ENCODE data around the gene CRLF3.
A peak's percentile ranks its signal among the peaks of the same experiment; 100 is the strongest.

The CRLF3 gene

GRCh38 chr17:30831257-30831656 lies 6.8 kb upstream of the CRLF3 start:
- Histone ChIP-seq H3K4me2 (ENCODE audit: insufficient read depth, low read length, poor library complexity, severe bottlenecking) (peak overlapping the region; percentile 46), H3K23ac (ENCODE audit: low read depth, low read length, poor library complexity) (no peak overlapping the region), H3K14ac (ENCODE audit: low read length) (no peak overlapping the region), H4K91ac (ENCODE audit: low read depth, low read length, poor library complexity) (no peak overlapping the region), H2BK120ac (ENCODE audit: low read depth, low read length) (no peak overlapping the region), H2BK12ac (ENCODE audit: low read length) (no peak overlapping the region), H4K8ac (ENCODE audit: low read depth, low read length) (no peak overlapping the region), H3K4me1 (ENCODE audit: control insufficient read depth in 2 of 2, insufficient read depth in 1 of 2, low read depth in 1 of 2, low read length in 2 of 2) (peaks cover 5 to 11% of the 10 kb centered on the region in 2 donors), H3K27me3 (ENCODE audit: control insufficient read depth in 3 of 3, insufficient read depth in 3 of 3, low read depth in 1 of 3, low read length in 3 of 3) (no peaks in the 10 kb centered on the region), H3K79me1 (ENCODE audit: low read depth, low read length) (peaks cover 6% of the 10 kb centered on the region), H2AFZ (ENCODE audit: low read length) (peak overlapping the region; percentile 93), H3K9ac (ENCODE audit: low read depth, low read length, poor library complexity) (no peak overlapping the region), H3K4ac (ENCODE audit: low read length) (no peak overlapping the region), H3K9me3 (replicated peaks in 1 of 2; ENCODE audit: control insufficient read depth in 2 of 2, insufficient read depth in 1 of 2, low read depth in 1 of 2, low read length in 2 of 2) (no peaks in the 10 kb centered on the region), H2BK5ac (ENCODE audit: low read length) (no peak overlapping the region), H3K36me3 (replicated peaks in 1 of 2; ENCODE audit: control insufficient read depth in 2 of 2, insufficient read depth in 2 of 2, low read length in 2 of 2) (peaks cover 0 to 24% of the 10 kb centered on the region in 2 donors), H2BK15ac (ENCODE audit: low read length) (no peak overlapping the region), H3K27ac (replicated peaks; ENCODE audit: low read length) (peak overlapping the region; percentile 13), H3K18ac (ENCODE audit: low read length) (no peak overlapping the region), H2AK5ac (ENCODE audit: low read depth, low read length) (no peak overlapping the region), H3K4me3 (ENCODE audit: low read length in 2 of 2) (peak overlapping the region in 1 of 2 donors; percentile 84)
- WGBS, 2 donors (ENCODE audit: extremely low coverage in 2 of 2, insufficient read length in 2 of 2, insufficient replicate concordance in 1 of 2): no CpG with 5 or more reads among the region's 13 CpGs
- no peak for DNase-seq (ENCODE audit: low spot score)

GRCh38 chr17:30829022-30829421 lies 4.5 kb upstream of the CRLF3 start:
- Histone ChIP-seq H3K9ac (ENCODE audit: low read depth, low read length, poor library complexity) (no peak overlapping the region), H4K91ac (ENCODE audit: low read depth, low read length, poor library complexity) (no peak overlapping the region), H3K36me3 (replicated peaks in 1 of 2; ENCODE audit: control insufficient read depth in 2 of 2, insufficient read depth in 2 of 2, low read length in 2 of 2) (peaks cover 0 to 3% of the 10 kb centered on the region in 2 donors), H3K4me3 (ENCODE audit: low read length in 2 of 2) (no peak overlapping the region), H3K18ac (ENCODE audit: low read length) (no peak overlapping the region), H2BK12ac (ENCODE audit: low read length) (no peak overlapping the region), H4K8ac (ENCODE audit: low read depth, low read length) (no peak overlapping the region), H2AK5ac (ENCODE audit: low read depth, low read length) (no peak overlapping the region), H3K27me3 (ENCODE audit: control insufficient read depth in 3 of 3, insufficient read depth in 3 of 3, low read depth in 1 of 3, low read length in 3 of 3) (no peaks in the 10 kb centered on the region), H3K27ac (replicated peaks; ENCODE audit: low read length) (no peak overlapping the region), H3K14ac (ENCODE audit: low read length) (no peak overlapping the region), H3K9me3 (replicated peaks in 1 of 2; ENCODE audit: control insufficient read depth in 2 of 2, insufficient read depth in 1 of 2, low read depth in 1 of 2, low read length in 2 of 2) (no peaks in the 10 kb centered on the region), H2AFZ (ENCODE audit: low read length) (no peak overlapping the region), H2BK120ac (ENCODE audit: low read depth, low read length) (no peak overlapping the region), H2BK15ac (ENCODE audit: low read length) (no peak overlapping the region), H3K23ac (ENCODE audit: low read depth, low read length, poor library complexity) (no peak overlapping the region), H3K4me1 (ENCODE audit: control insufficient read depth in 2 of 2, insufficient read depth in 1 of 2, low read depth in 1 of 2, low read length in 2 of 2) (peaks cover 7 to 11% of the 10 kb centered on the region in 2 donors), H3K79me1 (ENCODE audit: low read depth, low read length) (peaks cover 6% of the 10 kb centered on the region), H3K4me2 (ENCODE audit: insufficient read depth, low read length, poor library complexity, severe bottlenecking) (no peak overlapping the region), H3K4ac (ENCODE audit: low read length) (no peak overlapping the region), H2BK5ac (ENCODE audit: low read length) (no peak overlapping the region)
- DNase-seq (ENCODE audit: low spot score): no peak
- WGBS, 2 donors (ENCODE audit: extremely low coverage in 2 of 2, insufficient read length in 2 of 2, insufficient replicate concordance in 1 of 2): no CpG with 5 or more reads among the region's 5 CpGs

- Histone ChIP-seq H3K4me3 (ENCODE audit: low read length in 2 of 2) (no peak overlapping the region), H2BK5ac (ENCODE audit: low read length) (no peak overlapping the region), H2BK15ac (ENCODE audit: low read length) (no peak overlapping the region), H3K9ac (ENCODE audit: low read depth, low read length, poor library complexity) (no peak overlapping the region), H3K27me3 (ENCODE audit: control insufficient read depth in 3 of 3, insufficient read depth in 3 of 3, low read depth in 1 of 3, low read length in 3 of 3) (no peaks in the 10 kb centered on the region), H3K79me1 (ENCODE audit: low read depth, low read length) (peaks cover 4% of the 10 kb centered on the region), H2AK5ac (ENCODE audit: low read depth, low read length) (no peak overlapping the region), H4K91ac (ENCODE audit: low read depth, low read length, poor library complexity) (no peak overlapping the region), H4K8ac (ENCODE audit: low read depth, low read length) (no peak overlapping the region), H3K4ac (ENCODE audit: low read length) (no peak overlapping the region), H3K27ac (replicated peaks; ENCODE audit: low read length) (no peak overlapping the region), H3K9me3 (replicated peaks in 1 of 2; ENCODE audit: control insufficient read depth in 2 of 2, insufficient read depth in 1 of 2, low read depth in 1 of 2, low read length in 2 of 2) (no peaks in the 10 kb centered on the region), H3K4me1 (ENCODE audit: control insufficient read depth in 2 of 2, insufficient read depth in 1 of 2, low read depth in 1 of 2, low read length in 2 of 2) (peaks cover 8 to 11% of the 10 kb centered on the region in 2 donors), H3K36me3 (replicated peaks in 1 of 2; ENCODE audit: control insufficient read depth in 2 of 2, insufficient read depth in 2 of 2, low read length in 2 of 2) (no peaks in the 10 kb centered on the region), H3K14ac (ENCODE audit: low read length) (no peak overlapping the region), H2BK120ac (ENCODE audit: low read depth, low read length) (no peak overlapping the region), H3K18ac (ENCODE audit: low read length) (no peak overlapping the region), H3K4me2 (ENCODE audit: insufficient read depth, low read length, poor library complexity, severe bottlenecking) (no peak overlapping the region), H3K23ac (ENCODE audit: low read depth, low read length, poor library complexity) (no peak overlapping the region), H2AFZ (ENCODE audit: low read length) (no peak overlapping the region), H2BK12ac (ENCODE audit: low read length) (no peak overlapping the region)
- WGBS, 2 donors (ENCODE audit: extremely low coverage in 2 of 2, insufficient read length in 2 of 2, insufficient replicate concordance in 1 of 2): no CpG with 5 or more reads among the region's 6 CpGs
- DNase-seq (ENCODE audit: low spot score): no peak
Measured at GRCh38 chr17:30827082-30827481, 2.6 kb upstream of the CRLF3 start.

- Histone ChIP-seq H4K8ac (ENCODE audit: low read depth, low read length) (no peak overlapping the region), H3K27ac (replicated peaks; ENCODE audit: low read length) (peak overlapping the region; percentile 96), H3K14ac (ENCODE audit: low read length) (peak overlapping the region; percentile 47), H4K91ac (ENCODE audit: low read depth, low read length, poor library complexity) (no peak overlapping the region), H2BK12ac (ENCODE audit: low read length) (no peak overlapping the region), H3K27me3 (ENCODE audit: control insufficient read depth in 3 of 3, insufficient read depth in 3 of 3, low read depth in 1 of 3, low read length in 3 of 3) (no peaks in the 10 kb centered on the region), H3K79me1 (ENCODE audit: low read depth, low read length) (peaks cover 2% of the 10 kb centered on the region), H2BK15ac (ENCODE audit: low read length) (peak overlapping the region; percentile 94), H3K9me3 (replicated peaks in 1 of 2; ENCODE audit: control insufficient read depth in 2 of 2, insufficient read depth in 1 of 2, low read depth in 1 of 2, low read length in 2 of 2) (no peaks in the 10 kb centered on the region), H3K4me2 (ENCODE audit: insufficient read depth, low read length, poor library complexity, severe bottlenecking) (peak overlapping the region; percentile 60), H3K23ac (ENCODE audit: low read depth, low read length, poor library complexity) (peak overlapping the region; percentile 100), H3K4ac (ENCODE audit: low read length) (no peak overlapping the region), H3K4me1 (ENCODE audit: control insufficient read depth in 2 of 2, insufficient read depth in 1 of 2, low read depth in 1 of 2, low read length in 2 of 2) (peaks cover 3 to 5% of the 10 kb centered on the region in 2 donors), H2AK5ac (ENCODE audit: low read depth, low read length) (no peak overlapping the region), H3K9ac (ENCODE audit: low read depth, low read length, poor library complexity) (peak overlapping the region; percentile 99), H2BK120ac (ENCODE audit: low read depth, low read length) (no peak overlapping the region), H2AFZ (ENCODE audit: low read length) (peak overlapping the region; percentile 99), H3K18ac (ENCODE audit: low read length) (peak overlapping the region; percentile 97), H3K36me3 (replicated peaks in 1 of 2; ENCODE audit: control insufficient read depth in 2 of 2, insufficient read depth in 2 of 2, low read length in 2 of 2) (peaks cover 0 to 7% of the 10 kb centered on the region in 2 donors), H3K4me3 (ENCODE audit: low read length in 2 of 2) (peak overlapping the region; percentile 87 to 96), H2BK5ac (ENCODE audit: low read length) (peak overlapping the region; percentile 82)
- WGBS, 2 donors (ENCODE audit: extremely low coverage in 2 of 2, insufficient read length in 2 of 2, insufficient replicate concordance in 1 of 2): no CpG with 5 or more reads among the region's 11 CpGs
- DNase-seq (ENCODE audit: low spot score): no peak
Measured at GRCh38 chr17:30824002-30824355, 513 bp downstream of the CRLF3 start.

All from neuronal stem cell (in vitro differentiated cells).